Measurements from ENCODE around the gene MBLAC1.

GRCh38 chr7:100152404-100152803 lies 25.6 kb downstream of the MBLAC1 start:
- TF ChIP-seq, protein P1, sequence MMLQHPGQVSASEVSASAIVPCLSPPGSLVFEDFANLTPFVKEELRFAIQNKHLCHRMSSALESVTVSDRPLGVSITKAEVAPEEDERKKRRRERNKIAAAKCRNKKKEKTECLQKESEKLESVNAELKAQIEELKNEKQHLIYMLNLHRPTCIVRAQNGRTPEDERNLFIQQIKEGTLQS (IDR thresholded peaks at IDR 0.05; ENCODE audit: borderline replicate concordance, extremely low read depth, low read depth, low read length): no peak
- TF ChIP-seq FOXK2 (IDR thresholded peaks at IDR 0.05) (no peak), CTCF (IDR thresholded peaks at IDR 0.05 in 2 of 3, conservative IDR thresholded peaks at IDR 0.05 in 1 of 3; ENCODE audit: control insufficient read depth in 2 of 3, extremely low read depth in 1 of 3, insufficient read depth in 1 of 3, low read depth in 3 of 3, low read length in 3 of 3) (no peak), NRF1 (conservative IDR thresholded peaks at IDR 0.05; ENCODE audit: low read depth, low read length) (no peak), EZH2 (IDR thresholded peaks at IDR 0.05; ENCODE audit: borderline replicate concordance, control insufficient read depth, low read depth, low read length) (no peak), BRCA1 (IDR thresholded peaks at IDR 0.05; ENCODE audit: low read depth, low read length) (no peak), ATF2 (IDR thresholded peaks at IDR 0.05; ENCODE audit: low read length) (no peak), POLR2A (IDR thresholded peaks at IDR 0.05; ENCODE audit: low read depth, low read length) (no peak), POLR2AphosphoS2 (IDR thresholded peaks at IDR 0.05; ENCODE audit: low read depth, low read length) (no peak), PBX3 (IDR thresholded peaks at IDR 0.05; ENCODE audit: insufficient replicate concordance, low read depth, low read length) (no peak), SMC3 (IDR thresholded peaks at IDR 0.05; ENCODE audit: borderline replicate concordance, low read length) (no peak), ZSCAN29 (IDR thresholded peaks at IDR 0.05) (no peak)

Measured in GM12878 (cell line).